ENCODE data around the gene ZNF777.
"Not testable (repeated sequence)": the region's sequence is repeated elsewhere in the genome, so short reads cannot be mapped to it uniquely, and the experiment has no call there.

- not testable (repeated sequence) for TF ChIP-seq RCOR1 (IDR thresholded peaks at IDR 0.05; ENCODE audit: insufficient replicate concordance, low read length); CTCF (conservative IDR thresholded peaks at IDR 0.05; ENCODE audit: low read depth, low read length); POLR2A (IDR thresholded peaks at IDR 0.05; ENCODE audit: low read depth, low read length); SMC3 (IDR thresholded peaks at IDR 0.05; ENCODE audit: low read depth, low read length); USF2 (IDR thresholded peaks at IDR 0.05; ENCODE audit: low read depth, low read length); RFX5 (IDR thresholded peaks at IDR 0.05; ENCODE audit: low read depth, low read length); ELK1 (IDR thresholded peaks at IDR 0.05; ENCODE audit: borderline replicate concordance, low read depth, low read length); CEBPB (IDR thresholded peaks at IDR 0.05; ENCODE audit: low read depth, low read length); MXI1 (IDR thresholded peaks at IDR 0.05; ENCODE audit: borderline replicate concordance, low read depth, low read length); FOS (IDR thresholded peaks at IDR 0.05; ENCODE audit: low read depth, low read length); RAD21 (IDR thresholded peaks at IDR 0.05; ENCODE audit: low read length); MAFK (IDR thresholded peaks at IDR 0.05; ENCODE audit: low read depth, low read length); MAZ (IDR thresholded peaks at IDR 0.05; ENCODE audit: borderline replicate concordance, low read depth, low read length); CHD1 (IDR thresholded peaks at IDR 0.05; ENCODE audit: low read depth, low read length)
Measured at GRCh38 chr7:149388550-149389335, 72.1 kb downstream of the ZNF777 start.

Data from IMR-90 (cell line).